ENCODE results near the gene CDC42. TPM values are rescaled to one million over a fixed set of nuclear protein-coding genes. Genes with fewer than 3 reads are reported as not detected.

Gene CDC42
- total and polyA plus RNA-seq, 2 of the 13 experiments (the other 11 are each of a cell fraction or from before 2014, with no cell fraction given), result 138 to 237 TPM

- Histone ChIP-seq H3K27ac (ENCODE audit: extremely low read length, insufficient read depth, low read length) (no peak overlapping the region), H3K4me3 (replicated peaks in 1 of 3; ENCODE audit: insufficient read depth in 1 of 3, low read depth in 2 of 3, low read length in 3 of 3) (no peak overlapping the region), H3K4me1 (ENCODE audit: insufficient read depth, low read length) (no peaks in the 10 kb centered on the region), H3K9ac (ENCODE audit: insufficient read depth, low read depth, low read length) (no peak overlapping the region), H2AFZ (ENCODE audit: low read length) (no peak overlapping the region), H3K4me2 (ENCODE audit: low read depth, low read length) (no peak overlapping the region), H4K20me1 (ENCODE audit: insufficient read depth, low read length) (peaks cover 13% of the 10 kb centered on the region), H3K27me3 (ENCODE audit: control insufficient read depth in 1 of 2, insufficient read depth in 2 of 2, low read length in 2 of 2) (no peaks in the 10 kb centered on the region), H3K36me3 (replicated peaks in 1 of 2; ENCODE audit: control insufficient read depth in 1 of 2, insufficient read depth in 2 of 2, low read length in 2 of 2) (peaks cover 11 to 35% of the 10 kb centered on the region in 2 experiments), H3K9me3 (ENCODE audit: low read length) (no peaks in the 10 kb centered on the region), H3K79me2 (ENCODE audit: insufficient read depth, low read length) (no peaks in the 10 kb centered on the region)
- FAIRE-seq (no peak), DNase-seq (ENCODE audit: low spot score) (no peak), ATAC-seq (no peak)
- TF ChIP-seq ZMYM2 (CRISPR knock-in tag; IDR thresholded peaks at IDR 0.05) (no peak), SIX4 (CRISPR knock-in tag; IDR thresholded peaks at IDR 0.05) (no peak), YEATS2 (CRISPR knock-in tag; IDR thresholded peaks at IDR 0.05; ENCODE audit: borderline replicate concordance) (no peak), ZNF335 (CRISPR knock-in tag; IDR thresholded peaks at IDR 0.05) (no peak), ZNF788 (CRISPR knock-in tag; IDR thresholded peaks at IDR 0.05; ENCODE audit: borderline replicate concordance) (no peak), ZNF609 (CRISPR knock-in tag; IDR thresholded peaks at IDR 0.05; ENCODE audit: borderline replicate concordance) (no peak), GPN1 (CRISPR knock-in tag; IDR thresholded peaks at IDR 0.05; ENCODE audit: borderline replicate concordance) (no peak), HDAC1 (CRISPR knock-in tag; IDR thresholded peaks at IDR 0.05) (no peak), ZNF501 (CRISPR knock-in tag; IDR thresholded peaks at IDR 0.05) (no peak), ZNF781 (CRISPR knock-in tag; IDR thresholded peaks at IDR 0.05; ENCODE audit: borderline replicate concordance, not compliant biosample characterization) (no peak), SMYD3 (CRISPR knock-in tag; IDR thresholded peaks at IDR 0.05) (no peak), EHMT2 (IDR thresholded peaks at IDR 0.05; ENCODE audit: borderline replicate concordance, low read depth, low read length) (no peak)
- intact Hi-C loops (cut with micrococcal nuclease; ENCODE audit: unreplicated experiment), result no loop called here
- in situ Hi-C loops (cut with HindIII; ENCODE audit: extremely low pct_ligation_motif_present, low pct_unique_long_range_greater_than_20kb), result no loop called here
- WGBS (ENCODE audit: low lambda C conversion rate), result 100% methylated on average over 7 of the region's 8 CpGs
- ChIA-PET CTCF (ENCODE audit: low intra/inter-chr PET ratio, low total read pairs) (no interaction called here), POLR2A (no interaction called here)
- no TSS peak for BruUV-seq (replicated peaks)
Observed at GRCh38 chr1:22101995-22102394, 49.5 kb downstream of the CDC42 start.

Data from HepG2 (cell line).